ENCODE measurements around the gene PCNA. TPM values are rescaled to one million over a fixed set of nuclear protein-coding genes. Genes with fewer than 3 reads are reported as not detected.

The PCNA gene
- total and polyA plus RNA-seq, 2 of the 4 experiments (the other 2 are of a cell fraction): 155 to 213 TPM

DNA sequence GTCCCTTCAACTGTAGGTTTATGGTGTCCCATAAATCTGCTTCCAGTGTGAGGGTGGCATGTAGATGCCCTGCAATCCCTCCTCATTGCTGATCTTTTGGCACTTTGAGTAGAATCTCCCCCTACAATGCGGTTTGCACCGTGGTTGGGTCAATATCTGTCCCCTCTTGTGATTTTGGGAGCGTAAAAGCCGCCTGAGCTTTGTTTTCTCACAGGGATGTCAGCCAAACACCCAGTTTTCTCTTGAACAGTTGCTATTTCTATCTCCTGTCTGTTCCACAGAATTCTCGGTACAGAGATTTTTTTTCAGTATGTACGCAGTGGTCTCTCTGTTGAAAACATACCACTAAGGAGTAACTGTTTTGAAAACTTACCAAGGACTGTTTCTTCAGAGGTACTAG lies 28.8 kb upstream of the PCNA start:
- no TSS peak for BruUV-seq (replicated peaks)
- Histone ChIP-seq H2AK9ac (replicated peaks; ENCODE audit: low read depth, low read length, poor library complexity) (no peak overlapping the region), H2AFZ (replicated peaks; ENCODE audit: low read length, poor library complexity) (no peak overlapping the region), H3K79me1 (ENCODE audit: low read depth in 1 of 2, low read length in 2 of 2) (peaks cover 31 to 95% of the 10 kb centered on the region in 2 experiments), H2BK20ac (ENCODE audit: low read depth, low read length) (no peak overlapping the region), H3K27me3 (ENCODE audit: control insufficient read depth, insufficient read depth, low read length) (no peaks in the 10 kb centered on the region), H2BK15ac (ENCODE audit: low read depth, low read length) (no peak overlapping the region), H4K20me1 (ENCODE audit: insufficient read depth, low read length) (peaks cover 23% of the 10 kb centered on the region), H4K91ac (ENCODE audit: insufficient read depth, low read depth, low read length) (no peak overlapping the region), H3K4me3 (ENCODE audit: insufficient read depth, low read depth, low read length) (no peak overlapping the region), H4K8ac (ENCODE audit: low read depth in 2 of 2, low read length in 2 of 2) (no peak overlapping the region), H4K5ac (ENCODE audit: low read depth, low read length) (no peak overlapping the region), H3K14ac (replicated peaks; ENCODE audit: low read depth, low read length) (no peak overlapping the region; the same call in 1 of the 2 replicates), H3K56ac (ENCODE audit: extremely low read depth, insufficient read depth, low read length) (no peak overlapping the region), H2AK5ac (ENCODE audit: low read depth, low read length) (no peak overlapping the region; the same call in 1 of the 2 replicates), H3K27ac (ENCODE audit: insufficient read depth, low read length) (no peak overlapping the region), H3K23ac (ENCODE audit: low read depth, low read length) (no peak overlapping the region), H2BK120ac (ENCODE audit: low read depth, low read length) (no peak overlapping the region), H3K36me3 (ENCODE audit: control insufficient read depth, insufficient read depth, low read length) (no peaks in the 10 kb centered on the region; the same call in 1 of the 2 replicates), H3K4me1 (ENCODE audit: control insufficient read depth, insufficient read depth, low read length) (peaks cover 19% of the 10 kb centered on the region), H3K4ac (ENCODE audit: low read depth, low read length) (no peak overlapping the region), H3K18ac (ENCODE audit: low read depth, low read length) (no peak overlapping the region), H3K9ac (ENCODE audit: low read depth, low read length) (no peak overlapping the region), H3K9me1 (ENCODE audit: insufficient read depth, low read length) (peaks cover 41% of the 10 kb centered on the region), H3K4me2 (ENCODE audit: low read depth, low read length) (no peak overlapping the region), H2BK5ac (ENCODE audit: low read depth, low read length, poor library complexity, severe bottlenecking) (no peak overlapping the region), H3K9me3 (ENCODE audit: control insufficient read depth, insufficient read depth, low read length) (no peaks in the 10 kb centered on the region)
- TF ChIP-seq RAD21 (IDR thresholded peaks at IDR 0.05; ENCODE audit: low read length) (no peak), NFE2L2 (IDR thresholded peaks at IDR 0.05; ENCODE audit: low read depth, low read length) (no peak), MAFK (IDR thresholded peaks at IDR 0.05; ENCODE audit: low read depth, low read length) (no peak), ELK1 (IDR thresholded peaks at IDR 0.05; ENCODE audit: borderline replicate concordance, low read depth, low read length) (no peak), CHD1 (IDR thresholded peaks at IDR 0.05; ENCODE audit: low read depth, low read length) (no peak), RCOR1 (IDR thresholded peaks at IDR 0.05; ENCODE audit: insufficient replicate concordance, low read length) (no peak), FOS (IDR thresholded peaks at IDR 0.05; ENCODE audit: low read depth, low read length) (no peak), BHLHE40 (IDR thresholded peaks at IDR 0.05; ENCODE audit: low read depth, low read length) (no peak), SMC3 (IDR thresholded peaks at IDR 0.05; ENCODE audit: low read depth, low read length) (no peak), MAZ (IDR thresholded peaks at IDR 0.05; ENCODE audit: borderline replicate concordance, low read depth, low read length) (no peak), MXI1 (IDR thresholded peaks at IDR 0.05; ENCODE audit: borderline replicate concordance, low read depth, low read length) (no peak), POLR2A (IDR thresholded peaks at IDR 0.05; ENCODE audit: low read depth, low read length) (no peak), RFX5 (IDR thresholded peaks at IDR 0.05; ENCODE audit: low read depth, low read length) (no peak), USF2 (IDR thresholded peaks at IDR 0.05; ENCODE audit: low read depth, low read length) (no peak), CEBPB (IDR thresholded peaks at IDR 0.05; ENCODE audit: low read depth, low read length) (no peak)
- TF ChIP-seq, protein P1, sequence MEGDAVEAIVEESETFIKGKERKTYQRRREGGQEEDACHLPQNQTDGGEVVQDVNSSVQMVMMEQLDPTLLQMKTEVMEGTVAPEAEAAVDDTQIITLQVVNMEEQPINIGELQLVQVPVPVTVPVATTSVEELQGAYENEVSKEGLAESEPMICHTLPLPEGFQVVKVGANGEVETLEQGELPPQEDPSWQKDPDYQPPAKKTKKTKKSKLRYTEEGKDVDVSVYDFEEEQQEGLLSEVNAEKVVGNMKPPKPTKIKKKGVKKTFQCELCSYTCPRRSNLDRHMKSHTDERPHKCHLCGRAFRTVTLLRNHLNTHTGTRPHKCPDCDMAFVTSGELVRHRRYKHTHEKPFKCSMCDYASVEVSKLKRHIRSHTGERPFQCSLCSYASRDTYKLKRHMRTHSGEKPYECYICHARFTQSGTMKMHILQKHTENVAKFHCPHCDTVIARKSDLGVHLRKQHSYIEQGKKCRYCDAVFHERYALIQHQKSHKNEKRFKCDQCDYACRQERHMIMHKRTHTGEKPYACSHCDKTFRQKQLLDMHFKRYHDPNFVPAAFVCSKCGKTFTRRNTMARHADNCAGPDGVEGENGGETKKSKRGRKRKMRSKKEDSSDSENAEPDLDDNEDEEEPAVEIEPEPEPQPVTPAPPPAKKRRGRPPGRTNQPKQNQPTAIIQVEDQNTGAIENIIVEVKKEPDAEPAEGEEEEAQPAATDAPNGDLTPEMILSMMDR (conservative IDR thresholded peaks at IDR 0.05; ENCODE audit: low read depth, low read length): no peak
- intact Hi-C loops (cut with micrococcal nuclease) (no loop called here), dilution Hi-C loops (cut with HindIII; ENCODE audit: low sequenced_read_pairs, unreplicated experiment) (no loop called here), in situ Hi-C loops (cut with MboI; ENCODE audit: low sequenced_read_pairs) (no loop called here)
- POLR2A ChIA-PET (ENCODE audit: unreplicated experiment): no interaction called here
- DNase-seq: no peak
- ATAC-seq (ENCODE audit: low read depth): no peak
- CTCF ChIA-PET: no interaction called here
- WGBS, 2 experiments (ENCODE audit: extremely low coverage in 2 of 2, insufficient read length in 1 of 2): no CpG with 5 or more reads among the region's 6 CpGs
